MCF 10A (cell line): ENCODE results near the gene BSDC1. TPM values are rescaled to one million over a fixed set of nuclear protein-coding genes. Genes with fewer than 3 reads are reported as not detected.

ENCODE experiments used
- BruUV-seq: library from RNA; stranded (reverse); fragments of 400-500 nt; replicated peaks from 2 replicates; lab custom pipeline; 2021; lab: Mats Ljungman, UMichigan
- CTCF ChIA-PET: fragments of 300-600 bp; sonication (Branson Sonifier 250); formaldehyde crosslinking; extraction: SDS; loops from one replicate; lab custom pipeline; 2021; ENCODE audit warnings: antibody characterized with exemption, inconsistent platforms; lab: Yijun Ruan, JAX
- POLR2A ChIA-PET: fragments of 300-600, 350-650 bp; sonication (Branson Sonifier 250); formaldehyde crosslinking; extraction: SDS; loops from one replicate; lab custom pipeline; 2020; ENCODE audit warnings: antibody characterized with exemption, inconsistent platforms; lab: Yijun Ruan, JAX
- DNase-seq: peaks from one replicate; pipeline ENCODE4 v3.0.0-alpha.2; 2018; ENCODE audit not compliant: unreplicated experiment
- H3K27ac Mint-ChIP-seq: one replicate; pipeline ENCODE4 v1.8.0; 2022; ENCODE audit warnings: mild to moderate bottlenecking, low read depth, mixed read lengths; ENCODE audit not compliant: unreplicated experiment
- H3K27me3 Mint-ChIP-seq: one replicate; pipeline ENCODE4 v1.8.0; 2022; ENCODE audit warnings: mixed read lengths; ENCODE audit not compliant: insufficient read depth, unreplicated experiment
- H3K36me3 Mint-ChIP-seq: one replicate; pipeline ENCODE4 v1.8.0; 2022; ENCODE audit warnings: mild to moderate bottlenecking, moderate library complexity, mixed read lengths; ENCODE audit not compliant: insufficient read depth, unreplicated experiment
- H3K4me1 Mint-ChIP-seq: one replicate; pipeline ENCODE4 v1.8.0; 2022; ENCODE audit warnings: mixed read lengths; ENCODE audit not compliant: insufficient read depth, unreplicated experiment
- H3K4me3 Mint-ChIP-seq: one replicate; pipeline ENCODE4 v1.8.0; 2022; ENCODE audit warnings: mild to moderate bottlenecking, moderate library complexity, mixed read lengths; ENCODE audit not compliant: unreplicated experiment
- H3K9me3 Mint-ChIP-seq: one replicate; pipeline ENCODE4 v1.8.0; 2022; ENCODE audit warnings: mixed read lengths; ENCODE audit not compliant: unreplicated experiment
- CTCF ChIP-seq: fragments of 200-600 bp; IDR thresholded peaks from one replicate; pipeline ENCODE4 v1.8.0; 2022; ENCODE audit warnings: antibody characterized with exemption, mild to moderate bottlenecking; ENCODE audit not compliant: unreplicated experiment
- intact Hi-C: fragments of 100-400 bp; cut with micrococcal nuclease; formaldehyde crosslinking; loops from 2 replicates; pipeline ENCODE4 v1.14.1; 2022
- total RNA-seq: library from RNA; stranded (reverse); gene quantifications from 2 replicates; pipeline ENCODE4 v1.2.3, GENCODE V29; 2022

The BSDC1 gene
- total RNA-seq, 1 experiment from 2014 or later = 52.6 TPM

- POLR2A ChIA-PET = interaction anchor here (0.6 to 2.9 kb wide), 31 partner anchors 10 to 781 kb away, joined by 3 to 31 read pairs (median 4); partner anchors contain the start of genes CCDC28B, HDAC1, KHDRBS1 and RBBP4
- no peaks in the 10 kb centered on the region for H3K9me3 Mint-ChIP-seq
- DNase-seq = no peak
- intact Hi-C loops = loop anchor here (5.0 kb wide), 1 partner anchor 178 kb away; no protein-coding TSS in a partner anchor
- no peaks in the 10 kb centered on the region for H3K27me3 Mint-ChIP-seq
- CTCF ChIA-PET = interaction anchor here (0.5 to 2.7 kb wide), 6 partner anchors 9 to 800 kb away, joined by 3 to 16 read pairs (median 3); no protein-coding TSS in a partner anchor
- H3K4me1 Mint-ChIP-seq = peaks cover 6% of the 10 kb centered on the region
- TSS peak; percentile 85 for BruUV-seq
- TF ChIP-seq CTCF = no peak
- peaks cover 11% of the 10 kb centered on the region for H3K36me3 Mint-ChIP-seq
- H3K27ac Mint-ChIP-seq = peak overlapping the region; percentile 97
- peak overlapping the region; percentile 91 for H3K4me3 Mint-ChIP-seq
Measured at GRCh38 chr1:32394890-32395432, 720 bp upstream of the BSDC1 start.

GRCh38 chr1:32393832-32394140 is 455 bp downstream of the BSDC1 start:
- H3K27ac Mint-ChIP-seq = peak overlapping the region; percentile 97
- peaks cover 11% of the 10 kb centered on the region for H3K36me3 Mint-ChIP-seq
- H3K9me3 Mint-ChIP-seq = no peaks in the 10 kb centered on the region
- H3K27me3 Mint-ChIP-seq = no peaks in the 10 kb centered on the region
- ChIA-PET CTCF (interaction anchor here (2.7 kb wide), 1 partner anchor 178 kb away, joined by 16 read pairs; no protein-coding TSS in a partner anchor), POLR2A (interaction anchor here (0.9 to 2.9 kb wide), 13 partner anchors 9 to 258 kb away, joined by 3 to 31 read pairs (median 7); partner anchors contain the start of genes HDAC1, RBBP4, ZBTB8A and ZBTB8OS)
- TSS peak; percentile 70 for BruUV-seq
- no peak for DNase-seq
- H3K4me1 Mint-ChIP-seq = peaks cover 6% of the 10 kb centered on the region
- TF ChIP-seq CTCF = no peak
- intact Hi-C loops = loop anchor here (5.0 kb wide), 1 partner anchor 176 kb away; no protein-coding TSS in a partner anchor
- H3K4me3 Mint-ChIP-seq = peak overlapping the region; percentile 91

GRCh38 chr1:32393136-32393535 is 1.1 kb downstream of the BSDC1 start:
- Mint-ChIP-seq H3K27ac (no peak overlapping the region), H3K4me3 (peak overlapping the region; percentile 91), H3K9me3 (no peaks in the 10 kb centered on the region), H3K4me1 (peaks cover 6% of the 10 kb centered on the region), H3K36me3 (peaks cover 11% of the 10 kb centered on the region), H3K27me3 (no peaks in the 10 kb centered on the region)
- no peak for TF ChIP-seq CTCF
- CTCF ChIA-PET = interaction anchor here (0.8 to 2.7 kb wide), 2 partner anchors 13 to 178 kb away, joined by 3 to 16 read pairs; no protein-coding TSS in a partner anchor
- POLR2A ChIA-PET = interaction anchor here (0.6 to 2.9 kb wide), 7 partner anchors 8 to 258 kb away, joined by 3 to 31 read pairs (median 7); partner anchors contain the start of genes RBBP4 and ZBTB8OS
- DNase-seq = no peak
- no TSS peak for BruUV-seq
- intact Hi-C loops = loop anchor here (5.0 kb wide), 1 partner anchor 176 kb away; no protein-coding TSS in a partner anchor

GRCh38 chr1:32392325-32392724 is 1.9 kb downstream of the BSDC1 start:
- no TSS peak for BruUV-seq
- CTCF ChIA-PET = interaction anchor here (0.8 to 2.7 kb wide), 2 partner anchors 12 to 177 kb away, joined by 3 to 16 read pairs; no protein-coding TSS in a partner anchor
- H3K4me1 Mint-ChIP-seq = peaks cover 6% of the 10 kb centered on the region
- peaks cover 11% of the 10 kb centered on the region for H3K36me3 Mint-ChIP-seq
- TF ChIP-seq CTCF = no peak
- no peak overlapping the region for H3K27ac Mint-ChIP-seq
- no peaks in the 10 kb centered on the region for H3K9me3 Mint-ChIP-seq
- intact Hi-C loops = loop anchor here (5.0 kb wide), 1 partner anchor 175 kb away; no protein-coding TSS in a partner anchor
- peak overlapping the region; percentile 50 for H3K4me3 Mint-ChIP-seq
- DNase-seq = no peak
- POLR2A ChIA-PET = no interaction called here
- H3K27me3 Mint-ChIP-seq = no peaks in the 10 kb centered on the region
